HG03025 (cell line): ENCODE results near the gene RGL1.
"Not testable (repeated sequence)": the region's sequence is repeated elsewhere in the genome, so short reads cannot be mapped to it uniquely, and the experiment has no call there.

Experiments used
- ATAC-seq: cut with Tn5 transposase; IDR thresholded peaks from one replicate; pipeline ENCODE4 v1.9.1; 2021; ENCODE audit warnings: mild to moderate bottlenecking, moderate library complexity; ENCODE audit not compliant: unreplicated experiment, low FRiP score

RGL1 gene

GRCh38 chr1:183804916-183805841 lies at the start of gene RGL1:
RGL1 (plus strand) TSS chr1:183805120; CDS start chr1:183805298, 178 bp downstream.
- peak; percentile 53 for ATAC-seq

DNA sequence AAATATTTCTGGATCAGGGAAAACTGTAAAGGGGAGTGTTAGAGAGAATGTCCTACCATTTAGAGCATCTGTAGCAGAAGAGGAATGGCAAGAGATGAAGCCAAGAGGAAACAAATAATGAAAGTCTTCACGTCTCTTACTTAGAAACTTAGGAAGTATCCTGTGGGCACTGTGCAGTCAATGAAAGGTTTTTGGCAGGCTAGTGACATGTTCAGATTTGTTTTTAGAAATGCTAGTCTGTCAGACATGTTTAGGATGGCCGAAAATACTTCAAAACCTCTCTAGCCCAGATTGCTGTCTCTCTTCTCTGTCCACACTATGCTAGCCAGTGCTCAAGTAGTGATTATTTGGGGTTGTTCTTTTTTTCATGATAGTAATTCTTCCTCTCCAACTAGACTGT lies 48.6 kb upstream of the RGL1 start:
- ATAC-seq: no peak

DNA sequence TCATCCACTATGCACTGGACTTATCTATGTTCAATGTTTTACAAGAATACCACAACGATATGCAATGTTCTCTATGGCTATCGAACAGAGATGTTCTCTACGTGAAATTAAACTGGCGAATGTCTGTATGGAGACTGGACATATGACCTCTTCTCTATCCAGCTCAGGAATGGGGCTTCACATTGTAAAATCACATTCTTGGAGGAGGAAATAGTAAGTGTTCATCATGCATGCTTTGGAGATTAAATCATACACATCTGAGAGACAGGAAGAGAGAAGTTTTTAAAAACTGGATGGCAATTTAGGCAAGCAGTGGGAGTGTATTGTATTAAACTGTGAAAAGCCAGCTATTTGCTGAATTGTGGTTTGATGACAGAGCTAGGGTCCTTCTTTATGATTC lies 47.9 kb upstream of the RGL1 start:
- no peak for ATAC-seq

DNA sequence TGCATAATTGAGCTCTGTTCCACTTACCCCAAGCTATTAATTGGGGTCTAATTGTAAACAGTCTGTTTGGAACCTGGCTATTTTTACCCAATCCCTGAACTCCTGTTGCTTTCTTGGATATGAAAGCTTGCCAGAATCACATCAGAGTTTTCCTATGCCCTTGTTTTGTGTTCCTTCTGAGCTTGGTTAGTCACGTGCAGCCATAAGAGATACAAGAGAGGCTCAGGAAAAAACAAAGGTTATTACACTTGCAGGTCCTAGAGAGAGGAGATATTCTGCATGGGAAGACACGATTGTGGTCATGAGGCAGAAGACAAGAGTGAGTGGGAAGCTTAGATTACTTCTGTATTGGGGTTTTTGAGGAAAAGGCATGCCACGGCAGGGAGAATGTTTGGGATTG lies 46.0 kb upstream of the RGL1 start:
- no peak for ATAC-seq

- ATAC-seq: no peak
These were observed 44.3 kb upstream of the RGL1 start for GRCh38 chr1:183760661-183761060.

DNA sequence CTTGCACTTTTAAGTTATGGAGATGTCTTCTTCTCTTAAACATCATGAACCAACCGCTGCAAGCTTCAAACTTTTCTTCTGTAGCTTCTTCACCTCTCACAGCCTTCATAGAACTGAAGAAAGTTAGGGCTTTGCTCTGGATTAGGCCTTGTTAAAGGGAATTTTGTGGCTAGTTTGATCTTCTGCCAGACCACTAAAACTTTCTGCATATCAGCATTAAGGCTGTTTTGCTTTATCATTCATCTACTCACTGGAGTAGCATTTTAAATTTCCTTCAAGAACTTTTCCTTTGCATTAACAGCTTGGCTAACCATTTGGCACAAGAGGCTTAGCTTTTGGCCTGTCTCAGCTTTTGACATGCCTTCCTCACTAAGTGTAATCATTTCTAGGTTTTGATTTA lies 43.0 kb upstream of the RGL1 start:
- no peak for ATAC-seq

- not testable (repeated sequence) for ATAC-seq
These were observed 42.1 kb upstream of the RGL1 start for GRCh38 chr1:183762856-183763255.

DNA sequence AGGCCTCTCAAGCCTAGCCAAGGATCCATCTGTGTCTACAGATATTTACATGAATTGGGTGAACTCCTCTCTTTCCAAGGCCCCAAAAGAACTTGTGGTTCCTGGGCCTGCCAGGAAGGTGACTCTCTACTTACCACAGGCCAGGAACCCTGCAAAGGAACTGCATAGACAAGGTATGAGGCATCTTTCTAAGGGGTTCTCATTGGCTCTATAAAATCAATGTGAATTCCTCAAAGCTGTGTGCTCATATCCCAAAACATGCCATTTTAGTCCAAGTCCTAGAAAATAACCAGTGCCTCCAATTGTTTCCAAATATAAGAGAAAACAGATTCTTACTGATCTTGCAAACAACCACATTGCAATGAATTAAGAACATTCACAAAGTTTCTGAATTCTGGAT lies 39.9 kb upstream of the RGL1 start:
- no peak for ATAC-seq

DNA sequence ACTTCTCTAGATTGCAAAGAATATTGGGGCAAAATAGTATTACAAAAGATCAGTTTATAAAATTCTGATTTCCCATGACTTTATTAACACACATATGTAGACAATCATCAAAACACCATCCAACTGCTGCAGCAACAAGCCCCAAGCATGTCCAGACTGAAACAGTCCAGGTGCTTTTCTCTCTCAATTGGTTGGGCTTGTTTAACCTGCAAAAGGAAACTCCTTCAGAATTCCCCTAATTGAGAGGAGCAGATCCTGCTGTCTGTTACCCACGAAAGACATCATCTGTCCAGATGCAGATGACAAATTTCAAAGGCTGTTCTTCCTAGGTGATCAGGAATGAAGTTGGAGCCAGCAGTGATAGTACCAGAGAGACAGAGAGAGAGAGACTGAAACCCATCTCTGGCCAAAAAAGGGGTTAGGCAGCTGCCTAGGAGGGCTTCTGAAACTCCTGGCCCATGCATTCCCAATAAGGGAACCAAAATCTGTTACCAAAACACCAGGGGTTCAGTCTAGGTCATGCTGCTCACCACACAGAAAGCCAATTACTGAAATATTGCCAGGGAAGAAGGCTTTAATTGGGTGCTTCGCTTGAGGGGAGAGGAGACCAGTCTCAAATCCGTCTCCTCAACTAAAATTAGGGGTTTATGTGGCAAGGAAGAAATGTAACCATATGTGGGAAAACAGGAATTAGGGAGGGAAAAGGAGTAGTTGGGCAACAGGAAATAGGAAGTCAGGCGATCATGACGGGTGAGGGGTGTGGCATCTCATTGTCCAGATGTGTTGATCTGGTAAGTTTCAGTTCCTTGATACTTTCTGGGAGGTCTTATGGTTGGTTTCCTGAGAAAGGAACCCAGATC lies 34.7 kb upstream of the RGL1 start:
- no peak for ATAC-seq

DNA sequence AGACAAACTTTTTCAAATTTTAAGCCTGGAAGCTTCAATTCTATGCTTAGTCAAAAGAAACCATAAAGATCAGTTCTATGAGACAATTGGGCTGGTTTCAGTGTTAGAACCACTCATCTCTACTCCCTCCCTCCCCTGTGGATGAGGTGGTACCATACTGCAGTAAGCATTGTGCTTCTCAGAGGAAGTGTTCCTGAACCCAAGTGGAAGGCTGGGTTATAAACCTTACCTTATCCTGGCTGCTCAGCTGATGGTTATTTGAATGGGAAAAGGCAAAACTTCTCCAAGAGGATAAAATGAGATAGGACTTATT lies 34.1 kb upstream of the RGL1 start:
- no peak for ATAC-seq

GRCh38 chr1:183773482-183774274 lies 31.2 kb upstream of the RGL1 start:
- ATAC-seq: no peak

DNA sequence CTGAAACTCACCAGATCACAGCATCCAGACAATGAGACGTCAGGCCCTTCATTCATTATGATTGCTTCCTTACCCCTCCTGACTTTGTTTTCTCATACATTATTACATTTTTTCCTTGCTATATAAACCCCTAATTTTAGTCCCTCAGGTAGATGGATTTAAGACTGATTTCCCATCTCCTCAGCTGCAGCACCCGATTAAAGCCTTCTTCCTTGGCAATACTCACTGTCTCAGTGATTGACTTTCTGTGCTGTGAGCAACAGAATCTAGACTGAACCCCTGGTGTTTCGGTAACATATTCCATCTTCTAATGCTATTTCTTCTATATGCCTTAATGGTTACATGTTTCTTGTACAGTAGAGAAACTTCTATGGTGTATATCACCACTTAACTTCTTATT lies 30.0 kb upstream of the RGL1 start:
- ATAC-seq: no peak

DNA sequence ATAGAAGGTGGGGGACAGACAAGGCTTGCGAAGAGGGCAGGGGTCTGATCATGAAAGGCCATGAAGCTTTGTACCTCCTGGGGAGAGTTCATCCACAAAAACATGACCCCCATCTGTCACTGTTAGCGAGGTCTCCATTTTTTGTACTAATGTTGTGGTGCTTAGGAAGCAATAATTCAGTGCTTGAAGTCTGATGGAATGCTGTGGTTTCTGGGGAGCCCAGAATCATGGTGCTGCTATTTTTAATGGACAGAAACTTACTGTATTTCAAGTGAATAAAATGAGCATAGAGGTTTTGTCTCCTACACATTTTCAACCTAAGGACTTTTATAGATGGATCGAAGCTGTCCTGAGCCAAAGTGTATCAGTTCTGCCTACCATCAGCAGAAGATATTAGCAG lies 28.2 kb upstream of the RGL1 start:
- no peak for ATAC-seq

DNA sequence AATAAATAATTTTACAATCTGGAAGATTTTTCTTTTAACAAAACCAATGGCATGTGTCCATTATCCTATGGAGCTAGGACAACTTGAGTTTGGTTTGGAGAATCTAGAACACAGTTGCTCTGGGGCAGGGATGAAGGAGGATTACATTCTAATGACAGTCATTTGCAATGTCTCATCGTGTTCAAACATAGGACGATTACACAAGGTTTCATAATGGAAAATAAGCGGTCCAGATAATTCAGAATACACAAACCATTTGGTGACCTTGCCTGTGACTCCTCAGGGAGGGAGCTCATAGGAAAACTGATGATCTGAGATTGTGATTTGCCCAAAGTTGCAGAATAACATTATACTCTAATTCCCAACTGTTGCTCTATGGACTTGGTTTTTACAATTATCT lies 27.6 kb upstream of the RGL1 start:
- no peak for ATAC-seq

GRCh38 chr1:183778045-183778444 lies 26.9 kb upstream of the RGL1 start:
- no peak for ATAC-seq

- no peak for ATAC-seq
These were observed 26.1 kb upstream of the RGL1 start for GRCh38 chr1:183778568-183779433.

GRCh38 chr1:183780159-183780558 lies 24.8 kb upstream of the RGL1 start:
- no peak for ATAC-seq

- ATAC-seq: no peak
These were observed 24.2 kb upstream of the RGL1 start for GRCh38 chr1:183780757-183781156.

- ATAC-seq: no peak
These were observed 21.6 kb upstream of the RGL1 start for GRCh38 chr1:183783342-183783741.
